ENCODE results near the gene STIM1. TPM values are rescaled to one million over a fixed set of nuclear protein-coding genes. Genes with fewer than 3 reads are reported as not detected.
A peak's percentile ranks its signal among the peaks of the same experiment; 100 is the strongest.
"Not testable (repeated sequence)": the region's sequence is repeated elsewhere in the genome, so short reads cannot be mapped to it uniquely, and the experiment has no call there.

Gene STIM1
- total RNA-seq (ENCODE audit: insufficient read depth, low replicate concordance): 21.7 TPM

- peak; percentile 97 for DNase-seq (ENCODE audit: low spot score)
These were observed at the start of gene STIM1 for GRCh38 chr11:3854977-3855807. STIM1 (plus strand) TSS chr11:3855664; CDS start chr11:3856271, 607 bp downstream.

- peak; percentile 66 for DNase-seq (ENCODE audit: low spot score)
These were observed 47.3 kb upstream of the STIM1 start, which contains the start of gene PGAP2 for GRCh38 chr11:3807909-3808860. PGAP2 (plus strand) TSS chr11:3808560; CDS start chr11:3811260, 2,700 bp downstream.

DNA sequence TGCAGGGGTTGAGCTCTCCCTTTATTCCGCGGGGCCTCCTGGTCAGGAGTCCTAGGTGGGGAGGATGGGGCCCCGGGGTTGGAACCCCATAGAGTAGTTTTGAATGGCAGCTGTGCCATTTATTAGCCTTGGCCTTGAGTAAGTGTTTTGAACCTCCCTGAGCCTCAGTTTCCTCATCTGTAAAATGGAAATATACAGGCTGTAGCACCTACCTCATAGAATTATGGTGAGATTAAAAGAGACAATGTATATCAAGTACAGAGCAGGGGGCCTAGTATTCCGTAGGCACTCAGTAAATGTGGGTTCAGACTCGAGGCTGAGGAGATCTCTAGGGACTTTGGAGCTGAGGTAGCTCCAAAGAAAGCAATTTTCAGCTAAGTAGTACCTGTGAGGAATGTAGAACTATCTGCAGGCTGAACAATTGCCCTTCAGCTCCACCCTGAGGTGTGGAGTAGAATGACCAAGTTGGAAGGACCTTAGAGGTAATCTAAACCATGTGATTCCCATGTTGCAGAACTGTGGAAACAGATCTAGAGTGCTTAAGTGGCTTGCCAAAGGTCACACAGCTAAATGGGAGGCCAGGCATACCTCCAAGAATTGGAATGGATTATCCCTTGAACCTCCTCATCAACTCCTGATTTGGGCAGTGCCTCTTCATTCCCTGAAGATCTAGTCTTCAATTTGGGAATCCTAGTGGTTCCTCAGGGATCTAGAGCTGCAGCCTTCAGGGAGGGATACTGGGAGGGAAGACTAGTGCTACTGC lies 46.4 kb upstream of the STIM1 start:
- DNase-seq (ENCODE audit: low spot score): no peak

GRCh38 chr11:3809624-3809928 lies 45.9 kb upstream of the STIM1 start:
- no peak for DNase-seq (ENCODE audit: low spot score)

- no peak for DNase-seq (ENCODE audit: low spot score)
These were observed 45.0 kb upstream of the STIM1 start for GRCh38 chr11:3810446-3810845.

GRCh38 chr11:3810951-3811350 lies 44.5 kb upstream of the STIM1 start:
- no peak for DNase-seq (ENCODE audit: low spot score)

- not testable (repeated sequence) for DNase-seq (ENCODE audit: low spot score)
These were observed 40.6 kb upstream of the STIM1 start for GRCh38 chr11:3814832-3815231.

DNA sequence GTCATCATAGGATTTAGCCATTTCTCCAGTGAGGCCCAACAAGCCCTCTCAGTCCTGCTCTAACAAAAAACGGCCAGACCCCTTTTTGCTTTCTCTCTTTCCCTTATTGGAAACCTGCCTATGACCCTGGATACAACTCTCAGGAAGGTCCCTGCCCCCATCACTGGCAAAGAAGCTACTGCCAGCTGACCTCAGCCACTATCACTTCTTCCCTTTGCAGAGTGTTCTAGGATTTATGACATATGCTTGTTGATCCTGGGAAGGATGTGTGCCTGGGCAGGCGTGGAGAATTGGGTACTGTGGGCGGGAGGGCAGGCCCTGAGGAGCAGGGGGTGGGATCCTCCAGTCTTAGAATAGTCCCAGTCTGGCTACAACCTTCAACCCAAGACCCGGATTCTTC lies 39.6 kb upstream of the STIM1 start:
- no peak for DNase-seq (ENCODE audit: low spot score)

DNA sequence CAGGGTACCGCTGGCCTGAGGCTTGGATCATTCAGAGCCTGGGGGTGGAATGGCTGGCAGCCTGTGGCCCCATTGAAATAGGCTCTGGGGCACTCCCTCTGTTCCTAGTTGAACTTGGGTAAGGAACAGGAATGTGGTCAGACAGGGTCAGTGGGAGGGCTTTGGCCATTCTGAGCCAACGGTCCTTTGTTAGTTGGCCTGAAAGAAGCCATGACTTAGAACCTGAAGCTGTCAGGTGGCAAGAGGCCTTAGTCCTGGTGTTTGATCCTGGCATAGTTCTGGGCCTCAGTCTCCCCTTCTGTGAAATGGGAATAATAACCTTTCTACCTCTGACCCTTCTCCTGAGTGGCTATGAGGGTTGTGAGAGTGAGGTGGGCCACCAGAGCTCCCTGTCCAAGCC lies 38.8 kb upstream of the STIM1 start:
- no peak for DNase-seq (ENCODE audit: low spot score)

- DNase-seq (ENCODE audit: low spot score): no peak
These were observed 38.2 kb upstream of the STIM1 start for GRCh38 chr11:3817181-3817800.

GRCh38 chr11:3820971-3821370 lies 34.5 kb upstream of the STIM1 start:
- no peak for DNase-seq (ENCODE audit: low spot score)

GRCh38 chr11:3822312-3822711 lies 33.2 kb upstream of the STIM1 start:
- no peak for DNase-seq (ENCODE audit: low spot score)

GRCh38 chr11:3823303-3823702 lies 32.2 kb upstream of the STIM1 start:
- DNase-seq (ENCODE audit: low spot score): peak; percentile 75

DNA sequence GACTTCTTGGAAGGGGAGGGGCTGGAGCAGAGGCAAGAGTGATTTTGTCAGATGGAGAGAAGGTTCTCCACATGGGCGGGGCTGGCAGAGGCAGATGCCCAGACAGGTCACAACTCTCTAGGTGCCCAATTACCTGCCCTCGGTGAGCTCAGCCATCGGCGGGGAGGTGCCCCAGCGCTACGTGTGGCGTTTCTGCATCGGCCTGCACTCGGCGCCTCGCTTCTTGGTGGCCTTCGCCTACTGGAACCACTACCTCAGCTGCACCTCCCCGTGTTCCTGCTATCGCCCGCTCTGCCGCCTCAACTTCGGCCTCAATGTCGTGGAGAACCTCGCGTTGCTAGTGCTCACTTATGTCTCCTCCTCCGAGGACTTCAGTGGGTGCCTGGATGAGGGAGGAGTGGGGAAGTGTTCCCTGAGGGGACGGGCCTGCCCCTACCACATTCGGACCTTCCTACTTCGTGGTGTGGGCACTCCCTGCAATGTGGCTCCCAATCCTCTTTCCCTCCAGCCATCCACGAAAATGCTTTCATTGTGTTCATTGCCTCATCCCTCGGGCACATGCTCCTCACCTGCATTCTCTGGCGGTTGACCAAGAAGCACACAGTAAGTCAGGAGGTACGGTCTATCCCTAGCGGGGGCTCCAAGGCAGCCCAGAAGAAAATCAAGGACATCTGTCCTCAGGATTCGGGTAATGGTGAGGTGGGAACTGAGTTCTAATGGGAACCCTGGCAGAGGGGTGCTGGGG lies 31.5 kb upstream of the STIM1 start:
- no peak for DNase-seq (ENCODE audit: low spot score)

DNA sequence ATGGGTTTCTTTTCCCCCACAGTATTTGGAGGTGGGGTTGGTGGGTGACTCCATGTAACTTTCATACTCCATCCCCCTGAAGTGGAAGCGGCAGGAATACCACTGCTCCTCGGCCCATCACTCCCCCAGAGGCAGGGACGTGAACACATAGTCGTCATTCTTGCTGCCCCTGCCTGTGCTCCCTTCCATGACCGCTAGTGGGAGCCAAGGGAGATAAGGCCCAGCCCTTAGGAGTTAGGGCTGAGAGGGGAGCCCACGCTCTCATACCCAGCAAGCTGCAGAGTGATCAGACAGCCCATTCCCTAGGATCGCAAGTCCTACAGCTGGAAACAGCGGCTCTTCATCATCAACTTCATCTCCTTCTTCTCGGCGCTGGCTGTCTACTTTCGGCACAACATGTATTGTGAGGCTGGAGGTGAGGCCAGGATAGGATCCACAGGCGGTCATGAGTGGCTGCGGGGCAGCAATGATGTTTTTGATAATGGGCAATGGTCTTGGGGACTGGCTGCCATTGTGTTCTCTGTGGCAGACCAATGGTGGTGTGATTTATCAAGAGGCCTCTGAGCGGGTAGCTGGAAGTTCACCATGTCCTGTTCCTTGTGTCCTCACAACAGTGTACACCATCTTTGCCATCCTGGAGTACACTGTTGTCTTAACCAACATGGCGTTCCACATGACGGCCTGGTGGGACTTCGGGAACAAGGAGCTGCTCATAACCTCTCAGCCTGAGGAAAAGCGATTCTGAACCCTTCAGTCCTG lies 30.6 kb upstream of the STIM1 start:
- no peak for DNase-seq (ENCODE audit: low spot score)

- no peak for DNase-seq (ENCODE audit: low spot score)
These were observed 29.9 kb upstream of the STIM1 start for GRCh38 chr11:3825473-3826154.

DNA sequence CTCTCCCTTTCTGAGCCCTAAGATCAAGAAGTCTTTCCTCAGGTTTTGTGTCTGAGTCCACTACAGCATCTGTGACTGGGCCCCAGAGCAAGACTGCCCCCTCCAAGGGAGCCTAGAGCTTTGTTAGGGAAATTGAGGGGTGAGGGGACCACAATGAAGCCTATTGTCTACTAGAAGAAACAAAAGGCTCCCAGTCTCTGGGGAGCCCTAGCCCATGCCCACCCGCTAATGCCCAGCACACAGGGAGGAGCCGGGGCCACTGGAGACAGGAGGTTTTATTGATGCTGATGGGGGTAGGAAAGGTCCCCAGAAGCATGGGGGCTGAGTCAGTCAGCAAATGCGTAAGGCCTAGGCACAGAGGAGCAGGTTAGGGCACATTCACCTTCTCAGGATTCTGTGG lies 28.7 kb upstream of the STIM1 start:
- no peak for DNase-seq (ENCODE audit: low spot score)

DNA sequence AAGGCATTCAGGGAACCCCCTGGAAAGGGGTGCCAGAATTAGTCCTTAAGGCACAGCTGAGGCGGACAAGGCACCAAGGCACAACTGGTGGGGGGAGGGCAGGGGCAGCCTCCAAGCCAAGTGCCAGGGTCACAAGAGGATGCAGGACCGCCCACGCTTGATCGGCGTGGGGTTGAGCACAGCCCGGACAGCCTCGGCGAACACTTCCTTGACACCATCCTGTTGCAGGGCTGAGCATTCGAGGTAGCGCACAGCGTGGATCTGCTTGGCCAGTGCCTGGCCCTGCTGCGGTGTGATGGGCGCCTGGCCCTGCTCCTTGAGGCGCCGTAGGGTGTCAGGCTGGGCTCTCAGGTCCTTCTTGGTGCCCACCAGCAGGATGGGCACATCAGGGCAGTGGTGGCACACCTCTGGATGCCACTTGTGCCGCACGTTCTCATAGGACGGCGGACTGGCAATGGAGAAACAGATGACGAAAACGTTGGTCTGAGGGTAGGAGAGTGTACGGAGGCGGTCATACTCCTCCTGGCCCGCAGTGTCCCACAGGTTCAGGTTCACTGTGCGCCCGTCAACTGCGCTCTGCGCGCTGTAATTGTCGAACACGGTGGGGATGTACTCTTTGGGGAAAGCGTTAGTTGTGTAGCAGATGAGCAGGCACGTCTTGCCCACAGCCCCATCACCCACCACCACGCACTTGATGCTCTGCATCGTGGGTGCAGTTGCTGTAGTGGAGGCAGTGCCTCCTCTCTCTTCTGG lies 27.9 kb upstream of the STIM1 start:
- no peak for DNase-seq (ENCODE audit: low spot score)

All from umbilical cord (tissue), 2 donors.